Retinal pigment epithelial cell (primary cell): Measurements from ENCODE around the gene WFDC8.

ENCODE experiments used
- DNase-seq: peaks from one replicate; pipeline ENCODE4 v3.0.0-alpha.2; 2010; ENCODE audit warnings: low read depth
- H3K4me3 ChIP-seq: 2 replicates; pipeline ENCODE4 v1.5.1; 2011; ENCODE audit warnings: mild to moderate bottlenecking, low read length, control low read depth, moderate library complexity
- CTCF ChIP-seq: conservative IDR thresholded peaks from 2 replicates; pipeline ENCODE4 v1.5.1; 2011; ENCODE audit warnings: low read depth, low read length, control low read depth, inconsistent platforms

The WFDC8 gene

GRCh38 chr20:45527294-45527693, 51.8 kb downstream of the WFDC8 start:
- no peak overlapping the region for H3K4me3 ChIP-seq
- TF ChIP-seq CTCF: no peak
- no peak for DNase-seq

- DNase-seq: no peak
- no peak for TF ChIP-seq CTCF
- no peak overlapping the region for H3K4me3 ChIP-seq
These were observed 55.3 kb downstream of the WFDC8 start for GRCh38 chr20:45523821-45524220.

GRCh38 chr20:45518282-45518681, 60.8 kb downstream of the WFDC8 start:
- no peak overlapping the region for H3K4me3 ChIP-seq
- no peak for DNase-seq
- TF ChIP-seq CTCF: no peak

- DNase-seq: no peak
- TF ChIP-seq CTCF: no peak
- H3K4me3 ChIP-seq: no peak within 1 kb of the TSS
These were observed 63.8 kb downstream of the WFDC8 start, which contains the start of gene SPINT3 for GRCh38 chr20:45515147-45515913. SPINT3 (minus strand) TSS chr20:45515622; CDS start chr20:45515608, 14 bp downstream.

GRCh38 chr20:45510242-45510862, 68.7 kb downstream of the WFDC8 start:
- no peak for TF ChIP-seq CTCF
- DNase-seq: no peak
- no peak overlapping the region for H3K4me3 ChIP-seq

GRCh38 chr20:45509091-45509490, 70.0 kb downstream of the WFDC8 start:
- no peak overlapping the region for H3K4me3 ChIP-seq
- TF ChIP-seq CTCF: no peak
- no peak for DNase-seq
